Activated CD8-positive, alpha-beta memory T cell treated with anti-CD3 and anti-CD28 coated beads for 36 hours (primary cell): ENCODE measurements around the gene PCGF2. TPM values are rescaled to one million over a fixed set of nuclear protein-coding genes. Genes with fewer than 3 reads are reported as not detected.

Experiments used
- CTCF ChIA-PET: fragments of 350-600 bp; sonication (Branson Sonifier 250); formaldehyde crosslinking; loops from one replicate; lab custom pipeline; 2021; ENCODE audit warnings: antibody characterized with exemption; lab: Charles Lee
- POLR2A ChIA-PET: fragments of 350-600 bp; sonication (Branson Sonifier 250); formaldehyde crosslinking; loops from one replicate; lab custom pipeline; 2021; ENCODE audit warnings: antibody characterized with exemption; lab: Charles Lee
- total RNA-seq, 2 experiments: library from RNA; stranded (reverse); gene quantifications; one replicate each; pipeline ENCODE4 v1.2.3, GENCODE V29; 2021

Gene PCGF2
- total RNA-seq, 2 experiments from 2014 or later: 1.2 to 1.4 TPM

GRCh38 chr17:38753071-38753506 lies 5.0 kb upstream of the PCGF2 start:
- POLR2A ChIA-PET: interaction anchor here (1.0 to 1.1 kb wide), 2 partner anchors 22 to 27 kb away, joined by 3 read pairs; no protein-coding TSS in a partner anchor
- CTCF ChIA-PET: interaction anchor here (0.6 to 3.4 kb wide), 2 partner anchors 18 to 92 kb away, joined by 3 to 18 read pairs; no protein-coding TSS in a partner anchor

GRCh38 chr17:38752308-38753070 lies 4.4 kb upstream of the PCGF2 start, which contains the start of gene PSMB3:
TSS of gene PSMB3 (plus strand) at chr17:38752741. CDS start at chr17:38752827, 86 bp downstream.
- ChIA-PET CTCF (interaction anchor here (0.8 to 3.4 kb wide), 4 partner anchors 18 to 107 kb away, joined by 3 to 18 read pairs (median 4); no protein-coding TSS in a partner anchor), POLR2A (interaction anchor here (0.5 to 1.2 kb wide), 8 partner anchors 21 to 447 kb away, joined by 3 to 8 read pairs (median 3); partner anchors contain the start of genes LASP1, RPL19 and RPL23)

GRCh38 chr17:38751808-38752307 lies 3.7 kb upstream of the PCGF2 start:
- ChIA-PET POLR2A (interaction anchor here (0.5 to 1.2 kb wide), 8 partner anchors 45 to 448 kb away, joined by 3 to 12 read pairs (median 4); partner anchors contain the start of genes LASP1, RPL19 and RPL23), CTCF (interaction anchor here (0.7 to 3.4 kb wide), 6 partner anchors 17 to 131 kb away, joined by 3 to 18 read pairs (median 4); no protein-coding TSS in a partner anchor)

GRCh38 chr17:38751144-38751807 lies 3.1 kb upstream of the PCGF2 start:
- ChIA-PET CTCF (interaction anchor here (0.7 to 3.4 kb wide), 5 partner anchors 17 to 132 kb away, joined by 3 to 18 read pairs (median 4); no protein-coding TSS in a partner anchor), POLR2A (interaction anchor here (0.5 to 1.2 kb wide), 4 partner anchors 103 to 449 kb away, joined by 4 to 12 read pairs (median 6); partner anchors contain the start of genes RPL19 and RPL23)

- CTCF ChIA-PET: interaction anchor here (3.4 kb wide), 1 partner anchor 16 kb away, joined by 18 read pairs; no protein-coding TSS in a partner anchor
- POLR2A ChIA-PET: interaction anchor here (0.8 kb wide), 1 partner anchor 124 kb away, joined by 12 read pairs; no protein-coding TSS in a partner anchor
Measured at GRCh38 chr17:38750312-38751121, 2.4 kb upstream of the PCGF2 start.

- CTCF ChIA-PET: interaction anchor here (0.8 to 3.4 kb wide), 2 partner anchors 13 to 15 kb away, joined by 3 to 18 read pairs; no protein-coding TSS in a partner anchor
- POLR2A ChIA-PET: no interaction called here
Measured at GRCh38 chr17:38750044-38750311, 1.8 kb upstream of the PCGF2 start.

- CTCF ChIA-PET: interaction anchor here (0.8 kb wide), 2 partner anchors 12 to 15 kb away, joined by 3 read pairs; no protein-coding TSS in a partner anchor
- POLR2A ChIA-PET: no interaction called here
Measured at GRCh38 chr17:38749223-38750043, 1.3 kb upstream of the PCGF2 start.

- POLR2A ChIA-PET: no interaction called here
Measured at GRCh38 chr17:38748892-38749222, 721 bp upstream of the PCGF2 start.

GRCh38 chr17:38747463-38748148 lies 530 bp downstream of the PCGF2 start:
- ChIA-PET POLR2A (no interaction called here), CTCF (no interaction called here)

More at GRCh38 chr17:38748892-38749222, 721 bp upstream of the PCGF2 start:
- CTCF ChIA-PET: interaction anchor here (0.8 kb wide), 1 partner anchor 14 kb away, joined by 3 read pairs; no protein-coding TSS in a partner anchor

- CTCF ChIA-PET: interaction anchor here (1.1 to 4.0 kb wide), 2 partner anchors 12 to 19 kb away, joined by 3 to 21 read pairs; no protein-coding TSS in a partner anchor
- POLR2A ChIA-PET: no interaction called here
Measured at GRCh38 chr17:38746849-38747462, 1.2 kb downstream of the PCGF2 start.

GRCh38 chr17:38746004-38746848 lies 1.9 kb downstream of the PCGF2 start:
- POLR2A ChIA-PET: no interaction called here
- CTCF ChIA-PET: interaction anchor here (1.1 to 4.0 kb wide), 2 partner anchors 11 to 18 kb away, joined by 3 to 21 read pairs; no protein-coding TSS in a partner anchor

GRCh38 chr17:38745545-38745944 lies 2.6 kb downstream of the PCGF2 start:
- POLR2A ChIA-PET: no interaction called here
- CTCF ChIA-PET: interaction anchor here (4.0 kb wide), 1 partner anchor 10 kb away, joined by 21 read pairs; no protein-coding TSS in a partner anchor

GRCh38 chr17:38743556-38744171 lies 4.5 kb downstream of the PCGF2 start:
- ChIA-PET POLR2A (interaction anchor here (0.5 kb wide), 1 partner anchor 595 kb away, joined by 7 read pairs; no protein-coding TSS in a partner anchor), CTCF (interaction anchor here (0.7 to 4.0 kb wide), 2 partner anchors 9 to 1191 kb away, joined by 3 to 21 read pairs; no protein-coding TSS in a partner anchor)

GRCh38 chr17:38742411-38743308 lies 5.5 kb downstream of the PCGF2 start:
- ChIA-PET POLR2A (interaction anchor here (1.4 kb wide), 1 partner anchor 12 kb away, joined by 4 read pairs; the partner anchor contains the start of gene CISD3), CTCF (interaction anchor here (0.7 to 1.5 kb wide), 2 partner anchors 12 to 1192 kb away, joined by 3 to 4 read pairs; no protein-coding TSS in a partner anchor)
